H1 (cell line): ENCODE data around the gene IDH2. TPM values are rescaled to one million over a fixed set of nuclear protein-coding genes. Genes with fewer than 3 reads are reported as not detected.

Source experiments
- CTCF ChIA-PET: fragments of 300-600 bp; sonication (Branson Sonifier 250); formaldehyde crosslinking; loops from one replicate; lab custom pipeline; 2021; ENCODE audit not compliant: partially characterized antibody; lab: Charles Lee
- POLR2A ChIA-PET: fragments of 300-600 bp; sonication (Branson Sonifier 250); formaldehyde crosslinking; loops from one replicate; lab custom pipeline; 2021; ENCODE audit warnings: inconsistent platforms; ENCODE audit not compliant: partially characterized antibody; lab: Charles Lee
- DNase-seq, 2 experiments: peaks; one replicate each; pipeline versions ENCODE4 v3.0.0 to v3.0.0-alpha.2; 2010 to 2022; ENCODE audit warnings: low spot score in 2 of 2, low read depth in 1 of 2, mixed read lengths in 1 of 2
- FAIRE-seq: peaks from 2 replicates; lab custom pipeline; 2011; peaks lifted over from hg19 to GRCh38; lab: Jason Lieb, UNC
- H2AFZ ChIP-seq: 2 replicates; pipeline ENCODE4 v1.8.1; 2012; ENCODE audit warnings: low read length, inconsistent platforms
- H2AK5ac ChIP-seq: 2 replicates; pipeline ENCODE4 v1.6.1; 2013; ENCODE audit warnings: low read depth, low read length
- H2BK120ac ChIP-seq: replicated peaks from 2 replicates; pipeline ENCODE3; 2013; ENCODE audit warnings: low read depth, low read length, inconsistent platforms
- H2BK12ac ChIP-seq: 2 replicates; pipeline ENCODE4 v1.6.1; 2013; ENCODE audit warnings: low read depth, low read length
- H2BK15ac ChIP-seq: 2 replicates; pipeline ENCODE4 v1.6.1; 2013; ENCODE audit warnings: low read length
- H2BK20ac ChIP-seq: 2 replicates; pipeline ENCODE4 v1.6.1; 2013; ENCODE audit warnings: low read length
- H2BK5ac ChIP-seq: 2 replicates; pipeline ENCODE4 v1.6.1; 2013; ENCODE audit warnings: low read depth, low read length
- H3K14ac ChIP-seq: 2 replicates; pipeline ENCODE4 v1.6.1; 2013; ENCODE audit warnings: inconsistent platforms; ENCODE audit not compliant: insufficient read length
- H3K18ac ChIP-seq: 2 replicates; pipeline ENCODE4 v1.6.1; 2013; ENCODE audit warnings: low read length; ENCODE audit errors: extremely low read depth
- H3K23ac ChIP-seq: 2 replicates; pipeline ENCODE4 v1.6.1; 2013; ENCODE audit warnings: inconsistent platforms; ENCODE audit not compliant: insufficient read length
- H3K23me2 ChIP-seq: 2 replicates; pipeline ENCODE4 v1.6.1; 2013; ENCODE audit warnings: low read depth, low read length
- H3K27ac ChIP-seq: 2 replicates; pipeline ENCODE4 v1.6.1; 2011; ENCODE audit warnings: low read depth, low read length, inconsistent platforms
- H3K27me3 ChIP-seq, 4 experiments: replicated peaks in 1 of 4; 1 replicate in 1 of 4; 2 replicates in 3 of 4; pipeline versions ENCODE4 v1.6.1 to v1.8.1; 2011 to 2013; ENCODE audit warnings: low read length in 3 of 4, mild to moderate bottlenecking in 3 of 4, inconsistent platforms in 2 of 4, mixed read lengths in 2 of 4, moderate library complexity in 1 of 4; ENCODE audit not compliant: control insufficient read depth in 3 of 4, insufficient read depth in 3 of 4; ENCODE audit errors: extremely low read depth in 1 of 4
- H3K36me3 ChIP-seq, 4 experiments: 2 replicates each; pipeline versions ENCODE4 v1.6.1 to v1.8.1; 2011 to 2013; ENCODE audit warnings: mild to moderate bottlenecking in 4 of 4, low read length in 3 of 4, moderate library complexity in 2 of 4, control low read depth in 1 of 4, inconsistent platforms in 1 of 4; ENCODE audit not compliant: insufficient read depth in 4 of 4, control insufficient read depth in 2 of 4
- H3K4ac ChIP-seq: replicated peaks from 2 replicates; pipeline ENCODE3; 2013; ENCODE audit warnings: low read length, low read depth, mixed read lengths, inconsistent platforms; ENCODE audit not compliant: insufficient read length
- H3K4me1 ChIP-seq, 4 experiments: replicated peaks in 1 of 4; 1 replicate in 1 of 4; 2 replicates in 3 of 4; pipeline versions ENCODE4 v1.6.1 to v1.8.1; 2011 to 2013; ENCODE audit warnings: low read length in 3 of 4, inconsistent platforms in 2 of 4, mixed read lengths in 1 of 4; ENCODE audit not compliant: insufficient read depth in 4 of 4, control insufficient read depth in 3 of 4
- H3K4me2 ChIP-seq, 2 experiments: 2 replicates each; pipeline versions ENCODE4 v1.6.1 to v1.8.1; 2011 to 2013; ENCODE audit warnings: low read depth in 2 of 2, low read length in 2 of 2, control low read depth in 1 of 2, inconsistent platforms in 1 of 2, mild to moderate bottlenecking in 1 of 2; ENCODE audit not compliant: insufficient read depth in 1 of 2
- H3K4me3 ChIP-seq, 4 experiments: fragments of 200-600, 300-600 bp in 1 of 4; sonication (generic), shearing (Covaris generic), sonication (Bioruptor Twin) in 1 of 4; 2 replicates each; pipeline versions ENCODE4 v1.5.1 to v1.8.1; 2011 to 2016; ENCODE audit warnings: low read length in 4 of 4, low read depth in 3 of 4, control low read depth in 2 of 4, inconsistent platforms in 2 of 4, mild to moderate bottlenecking in 2 of 4, mixed read lengths in 1 of 4, moderate library complexity in 1 of 4; ENCODE audit not compliant: insufficient read depth in 2 of 4; ENCODE audit errors: extremely low read depth in 1 of 4
- H3K56ac ChIP-seq: replicated peaks from 2 replicates; pipeline ENCODE3; 2013; ENCODE audit warnings: low read depth, mild to moderate bottlenecking, mixed read lengths, low read length, inconsistent platforms; ENCODE audit not compliant: insufficient read length
- H3K79me1 ChIP-seq: 2 replicates; pipeline ENCODE4 v1.6.1; 2013; ENCODE audit warnings: low read depth, low read length, control low read depth
- H3K79me2 ChIP-seq, 2 experiments: 2 replicates each; pipeline versions ENCODE4 v1.6.1 to v1.8.1; 2012 to 2013; ENCODE audit warnings: low read length in 2 of 2, mild to moderate bottlenecking in 2 of 2, inconsistent platforms in 1 of 2; ENCODE audit not compliant: insufficient read depth in 2 of 2, control insufficient read depth in 1 of 2
- H3K9ac ChIP-seq, 4 experiments: replicated peaks in 1 of 4; 1 replicate in 1 of 4; 2 replicates in 3 of 4; pipeline versions ENCODE4 v1.6.1 to v1.8.1; 2011 to 2013; ENCODE audit warnings: low read depth in 3 of 4, low read length in 3 of 4, control low read depth in 2 of 4, mild to moderate bottlenecking in 2 of 4, moderate library complexity in 2 of 4, inconsistent platforms in 1 of 4; ENCODE audit errors: extremely low read depth in 1 of 4
- H3K9me3 ChIP-seq, 2 experiments: 2 replicates each; pipeline versions ENCODE4 v1.6.1 to v1.8.1; 2012 to 2013; ENCODE audit warnings: mild to moderate bottlenecking in 2 of 2, moderate library complexity in 2 of 2, control low read depth in 1 of 2, inconsistent platforms in 1 of 2, low read depth in 1 of 2, low read length in 1 of 2, mixed read lengths in 1 of 2; ENCODE audit not compliant: insufficient read depth in 2 of 2
- H4K20me1 ChIP-seq, 2 experiments: replicated peaks in 1 of 2; 2 replicates each; pipeline versions ENCODE3 to v1.8.1; 2011 to 2013; ENCODE audit warnings: inconsistent platforms in 2 of 2, low read length in 2 of 2, mild to moderate bottlenecking in 1 of 2; ENCODE audit not compliant: insufficient read depth in 2 of 2, control insufficient read depth in 1 of 2
- H4K5ac ChIP-seq: 2 replicates; pipeline ENCODE4 v1.6.1; 2013; ENCODE audit warnings: low read length, low read depth, mixed read lengths, inconsistent platforms; ENCODE audit not compliant: insufficient read length
- H4K8ac ChIP-seq: 2 replicates; pipeline ENCODE4 v1.8.0; 2013; ENCODE audit warnings: mild to moderate bottlenecking, moderate library complexity, low read length, inconsistent platforms; ENCODE audit not compliant: insufficient read depth; ENCODE audit errors: extremely low read depth
- H4K91ac ChIP-seq: replicated peaks from 2 replicates; pipeline ENCODE3; 2013; ENCODE audit warnings: low read length, mixed read lengths, inconsistent platforms; ENCODE audit not compliant: insufficient read length
- CHD2 ChIP-seq: IDR thresholded peaks from 2 replicates; pipeline ENCODE4 v1.6.1; 2012; ENCODE audit warnings: low read length, improper control_type of control experiment
- EZH2 ChIP-seq: fragments of 200-600 bp; sonication (generic); IDR thresholded peaks from 2 replicates; pipeline ENCODE4 v1.7.1; 2012; ENCODE audit warnings: low read depth, mild to moderate bottlenecking, moderate library complexity, low read length, inconsistent platforms; ENCODE audit not compliant: severe bottlenecking
- HDAC6 ChIP-seq: IDR thresholded peaks from one replicate; pipeline ENCODE4 v1.7.1; 2012; ENCODE audit warnings: low read depth, mild to moderate bottlenecking, inconsistent platforms, low read length, moderate library complexity
- JUN ChIP-seq: IDR thresholded peaks from 2 replicates; pipeline ENCODE4 v1.6.1; 2011; ENCODE audit warnings: low read depth, mild to moderate bottlenecking, improper control_type of control experiment, low read length
- NRF1 ChIP-seq: IDR thresholded peaks from 2 replicates; pipeline ENCODE4 v1.6.1; 2011; ENCODE audit warnings: mild to moderate bottlenecking, low read depth, low read length, improper control_type of control experiment
- RBBP5 ChIP-seq: IDR thresholded peaks from 2 replicates; pipeline ENCODE4 v1.7.1; 2012; ENCODE audit warnings: low read depth, mild to moderate bottlenecking, inconsistent platforms, low read length, moderate library complexity, borderline replicate concordance
- RXRA ChIP-seq: IDR thresholded peaks from 2 replicates; pipeline ENCODE4 v1.6.1; 2011; ENCODE audit warnings: low read depth, mild to moderate bottlenecking, low read length, moderate library complexity; ENCODE audit not compliant: insufficient read depth
- SP2 ChIP-seq: IDR thresholded peaks from 2 replicates; pipeline ENCODE4 v1.6.1; 2012; ENCODE audit warnings: mild to moderate bottlenecking, low read length, inconsistent platforms
- SRF ChIP-seq: IDR thresholded peaks from 2 replicates; pipeline ENCODE4 v1.6.1; 2011; ENCODE audit warnings: mild to moderate bottlenecking, low read depth, low read length, moderate library complexity
- TAF7 ChIP-seq: optimal IDR thresholded peaks from 2 replicates; pipeline ENCODE3; 2011; ENCODE audit warnings: low read depth, mild to moderate bottlenecking, inconsistent platforms, low read length, moderate library complexity, borderline replicate concordance
- TBP ChIP-seq: IDR thresholded peaks from 2 replicates; pipeline ENCODE4 v1.6.1; 2011; ENCODE audit warnings: low read depth, low read length, improper control_type of control experiment
- WGBS, 2 experiments: shearing (Covaris generic) in 1 of 2; methylation state at CpG; one replicate each; pipeline versions ENCODE4 v1.1.6 to v1.1.7; 2013 to 2015; ENCODE audit warnings: low lambda C conversion rate in 2 of 2, mixed read lengths in 2 of 2, inconsistent platforms in 1 of 2, low coverage in 1 of 2, missing lambda C conversion rate in 1 of 2; ENCODE audit not compliant: insufficient replicate concordance in 2 of 2, insufficient coverage in 1 of 2, insufficient read length in 1 of 2; ENCODE audit errors: extremely low coverage in 1 of 2, missing lambda C conversion rate in 1 of 2; 5-methylcytosine and 5-hydroxymethylcytosine counted together
- polyA plus RNA-seq, 7 experiments: library from polyadenylated mRNA; depleted of rRNA in 3 of 7; stranded (reverse) in 5 of 7; unstranded in 2 of 7; fragments of >200 nt in 5 of 7; fragments of 200-250 nt in 2 of 7; gene quantifications; 1 replicate in 5 of 7; 2 replicates in 1 of 7; 4 replicates in 1 of 7; pipeline versions ENCODE4 v1.2.1 to v1.2.3, GENCODE V29; 2011 to 2013; ENCODE audit warnings: missing spikeins in 2 of 7, mixed read lengths in 2 of 7
- total RNA-seq: library from RNA; stranded (reverse); fragmentation: NEBNext Ultra II Directional; extraction: Animal tissue kit (Norgen Biotek cat#: 25700); gene quantifications from 2 replicates; pipeline ENCODE4 v1.2.1, GENCODE V29; 2021
- TF ChIP-seq, protein P1 (sequence below): IDR thresholded peaks from 2 replicates; pipeline ENCODE4 v1.6.1; 2012; ENCODE audit warnings: inconsistent platforms

IDH2 gene
- total and polyA plus RNA-seq, 2 of the 8 experiments (the other 6 are each of a cell fraction or from before 2014, with no cell fraction given), result 64.2 to 84.6 TPM

DNA sequence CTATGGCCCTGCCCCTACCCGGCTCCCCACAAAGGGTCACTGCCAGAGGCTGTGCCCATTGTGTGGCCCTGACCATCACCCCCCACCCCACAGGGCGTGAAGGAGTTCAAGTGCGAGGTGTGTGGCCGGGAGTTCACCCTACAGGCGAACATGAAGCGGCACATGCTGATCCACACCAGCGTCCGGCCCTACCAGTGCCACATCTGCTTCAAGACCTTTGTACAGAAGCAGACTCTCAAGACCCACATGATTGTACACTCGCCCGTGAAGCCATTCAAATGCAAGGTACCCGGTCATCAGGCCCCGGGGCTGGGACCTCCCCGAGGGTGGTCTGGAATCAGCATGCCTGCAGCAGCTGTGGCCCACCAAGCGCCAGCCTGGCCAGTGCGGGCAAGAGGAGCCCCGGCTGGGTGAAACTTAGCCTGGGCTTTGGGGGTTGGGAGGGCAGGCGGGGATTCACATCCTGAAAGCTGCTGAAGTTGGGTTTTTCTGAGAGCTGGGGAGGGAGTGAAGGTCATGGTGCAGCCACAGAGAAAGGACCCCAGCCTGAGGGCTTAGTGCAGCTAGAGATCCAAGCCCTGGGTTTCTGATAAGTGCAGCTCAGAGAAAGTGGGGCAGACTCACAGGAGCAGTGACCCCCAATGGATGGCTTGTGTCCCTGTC lies 29.2 kb downstream of the IDH2 start:
- no peaks in the 10 kb centered on the region for H3K23me2 ChIP-seq
- FAIRE-seq, result no peak

More for the DNA sequence above, 29.2 kb downstream of the IDH2 start:
- Histone ChIP-seq H4K5ac (no peak overlapping the region), H2BK20ac (no peak overlapping the region), H2BK5ac (no peak overlapping the region), H3K4me3 (no peak overlapping the region), H3K23ac (no peak overlapping the region), H4K91ac (no peak overlapping the region), H3K79me2 (no peaks in the 10 kb centered on the region), H3K27ac (no peak overlapping the region), H3K4me2 (no peak overlapping the region), H3K27me3 (no peaks in the 10 kb centered on the region), H3K9ac (no peak overlapping the region), H3K36me3 (peaks cover 0 to 10% (median under 1%) of the 10 kb centered on the region in 4 experiments; a peak in 5 of 8 replicates), H4K8ac (no peak overlapping the region; the same call in 1 of the 2 replicates), H4K20me1 (peaks cover 0 to 4% of the 10 kb centered on the region in 2 experiments), H3K18ac (no peak overlapping the region), H3K4ac (no peak overlapping the region), H2AK5ac (no peak overlapping the region), H3K9me3 (no peaks in the 10 kb centered on the region), H2BK15ac (no peak overlapping the region), H2BK12ac (no peak overlapping the region), H3K4me1 (peaks cover 4 to 6% (median 5%) of the 10 kb centered on the region in 4 experiments; a peak in 5 of 7 replicates), H2AFZ (no peak overlapping the region), H3K14ac (no peak overlapping the region), H3K56ac (no peak overlapping the region), H2BK120ac (no peak overlapping the region), H3K79me1 (no peaks in the 10 kb centered on the region)
- WGBS, 2 experiments, result 94% methylated on average over 10 of the region's 17 CpGs; no CpG with 5 or more reads in 1 of the 2 experiments
- ChIA-PET CTCF (interaction anchor here (0.7 to 7.4 kb wide), 5 partner anchors 12 to 179 kb away, joined by 3 to 99 read pairs (median 3); partner anchors contain the start of gene AP3S2), POLR2A (no interaction called here)
- no peak for DNase-seq
- TF ChIP-seq SRF (no peak), RXRA (no peak), SP2 (no peak), HDAC6 (no peak), EZH2 (no peak), JUN (no peak), RBBP5 (no peak), NRF1 (no peak), TAF7 (no peak), TBP (no peak), CHD2 (no peak)
- TF ChIP-seq, protein P1, sequence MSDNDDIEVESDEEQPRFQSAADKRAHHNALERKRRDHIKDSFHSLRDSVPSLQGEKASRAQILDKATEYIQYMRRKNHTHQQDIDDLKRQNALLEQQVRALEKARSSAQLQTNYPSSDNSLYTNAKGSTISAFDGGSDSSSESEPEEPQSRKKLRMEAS, result no peak
